WTC11 (cell line): ENCODE data around the gene PPP1R3C. TPM values are rescaled to one million over a fixed set of nuclear protein-coding genes. Genes with fewer than 3 reads are reported as not detected.

Experiments used
- ATAC-seq: fragments of 200-7000 bp; cut with Tn5 transposase; 2 replicates; pipeline ENCODE4 v1.10.0; 2021; ENCODE audit warnings: mild to moderate bottlenecking, moderate library complexity
- CTCF ChIA-PET: fragments of 300-600 bp; sonication (Branson Sonifier 250); formaldehyde crosslinking; loops from one replicate; lab custom pipeline; 2021; ENCODE audit warnings: antibody characterized with exemption; lab: Charles Lee
- POLR2A ChIA-PET: fragments of 350-600 bp; sonication (Branson Sonifier 250); formaldehyde crosslinking; loops from one replicate; lab custom pipeline; 2021; ENCODE audit warnings: antibody characterized with exemption; lab: Charles Lee
- DNase-seq: peaks from one replicate; pipeline ENCODE4 v3.0.0; 2021; ENCODE audit warnings: low spot score
- H3K27ac Mint-ChIP-seq: 2 replicates; pipeline ENCODE4 v1.8.0; 2021; ENCODE audit warnings: mixed read lengths
- H3K27me3 Mint-ChIP-seq: 2 replicates; pipeline ENCODE4 v1.8.0; 2021; ENCODE audit warnings: low read depth, mild to moderate bottlenecking, moderate library complexity, mixed read lengths
- H3K36me3 Mint-ChIP-seq: 2 replicates; pipeline ENCODE4 v1.8.0; 2021; ENCODE audit warnings: mixed read lengths
- H3K4me1 Mint-ChIP-seq: 2 replicates; pipeline ENCODE4 v1.8.0; 2022; ENCODE audit warnings: mixed read lengths
- H3K4me3 Mint-ChIP-seq: 2 replicates; pipeline ENCODE4 v1.8.0; 2021; ENCODE audit warnings: mild to moderate bottlenecking, moderate library complexity, mixed read lengths
- H3K9me3 Mint-ChIP-seq: 2 replicates; pipeline ENCODE4 v1.8.0; 2021; ENCODE audit warnings: mixed read lengths
- ATF2 ChIP-seq: sonication (generic); formaldehyde crosslinking; IDR thresholded peaks from 2 replicates; pipeline ENCODE4 v1.8.1; 2022; ENCODE audit warnings: low read depth, missing genetic modification reagents, borderline replicate concordance
- ZNF219 ChIP-seq: sonication (generic); formaldehyde crosslinking; IDR thresholded peaks from 2 replicates; pipeline ENCODE4 v1.8.0; 2023; ENCODE audit warnings: missing genetic modification reagents, mild to moderate bottlenecking, borderline replicate concordance
- ZNF396 ChIP-seq: fragments of 250-450 bp; sonication (Bioruptor Pico); IDR thresholded peaks from 2 replicates; pipeline ENCODE4 v1.8.0; 2021; ENCODE audit warnings: mild to moderate bottlenecking, moderate library complexity, borderline replicate concordance
- total RNA-seq: library from RNA; stranded (reverse); gene quantifications from 3 replicates; pipeline ENCODE4 v1.2.3, GENCODE V29; 2021
- TF ChIP-seq, protein P1 (sequence below): sonication (generic); formaldehyde crosslinking; IDR thresholded peaks from 2 replicates; pipeline ENCODE4 v1.8.1; 2022; ENCODE audit warnings: mild to moderate bottlenecking, missing genetic modification reagents, moderate library complexity, borderline replicate concordance
- TF ChIP-seq, protein P2 (sequence below): sonication (generic); formaldehyde crosslinking; IDR thresholded peaks from 2 replicates; pipeline ENCODE4 v1.8.1; 2022; ENCODE audit warnings: missing genetic modification reagents, borderline replicate concordance
- TF ChIP-seq, protein P3 (sequence below): sonication (generic); formaldehyde crosslinking; IDR thresholded peaks from 2 replicates; pipeline ENCODE4 v1.8.0; 2022; ENCODE audit warnings: mild to moderate bottlenecking, missing genetic modification reagents
- TF ChIP-seq, protein P4 (sequence below): sonication (generic); formaldehyde crosslinking; IDR thresholded peaks from 2 replicates; pipeline ENCODE4 v1.8.1; 2022; ENCODE audit warnings: mild to moderate bottlenecking, moderate library complexity, missing genetic modification reagents
- TF ChIP-seq, protein P5 (sequence below): sonication (generic); formaldehyde crosslinking; conservative IDR thresholded peaks from 2 replicates; pipeline ENCODE4 v1.8.1; 2023; ENCODE audit warnings: mild to moderate bottlenecking, low read depth, missing genetic modification reagents, moderate library complexity
- TF ChIP-seq, protein P6 (sequence below): sonication (generic); formaldehyde crosslinking; IDR thresholded peaks from 2 replicates; pipeline ENCODE4 v1.8.0; 2023; ENCODE audit warnings: missing genetic modification reagents, mild to moderate bottlenecking, borderline replicate concordance

PPP1R3C gene
- total RNA-seq, 1 experiment from 2014 or later: 1.5 TPM

GRCh38 chr10:91630625-91631024 is 2.2 kb downstream of the PPP1R3C start:
- TF ChIP-seq ATF2 (CRISPR knock-in tag) (no peak), ZNF219 (CRISPR knock-in tag) (no peak), ZNF396 (CRISPR knock-in tag) (no peak)
- TF ChIP-seq, protein P1, sequence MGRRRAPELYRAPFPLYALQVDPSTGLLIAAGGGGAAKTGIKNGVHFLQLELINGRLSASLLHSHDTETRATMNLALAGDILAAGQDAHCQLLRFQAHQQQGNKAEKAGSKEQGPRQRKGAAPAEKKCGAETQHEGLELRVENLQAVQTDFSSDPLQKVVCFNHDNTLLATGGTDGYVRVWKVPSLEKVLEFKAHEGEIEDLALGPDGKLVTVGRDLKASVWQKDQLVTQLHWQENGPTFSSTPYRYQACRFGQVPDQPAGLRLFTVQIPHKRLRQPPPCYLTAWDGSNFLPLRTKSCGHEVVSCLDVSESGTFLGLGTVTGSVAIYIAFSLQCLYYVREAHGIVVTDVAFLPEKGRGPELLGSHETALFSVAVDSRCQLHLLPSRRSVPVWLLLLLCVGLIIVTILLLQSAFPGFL (CRISPR knock-in tag): no peak
- TF ChIP-seq, protein P2, sequence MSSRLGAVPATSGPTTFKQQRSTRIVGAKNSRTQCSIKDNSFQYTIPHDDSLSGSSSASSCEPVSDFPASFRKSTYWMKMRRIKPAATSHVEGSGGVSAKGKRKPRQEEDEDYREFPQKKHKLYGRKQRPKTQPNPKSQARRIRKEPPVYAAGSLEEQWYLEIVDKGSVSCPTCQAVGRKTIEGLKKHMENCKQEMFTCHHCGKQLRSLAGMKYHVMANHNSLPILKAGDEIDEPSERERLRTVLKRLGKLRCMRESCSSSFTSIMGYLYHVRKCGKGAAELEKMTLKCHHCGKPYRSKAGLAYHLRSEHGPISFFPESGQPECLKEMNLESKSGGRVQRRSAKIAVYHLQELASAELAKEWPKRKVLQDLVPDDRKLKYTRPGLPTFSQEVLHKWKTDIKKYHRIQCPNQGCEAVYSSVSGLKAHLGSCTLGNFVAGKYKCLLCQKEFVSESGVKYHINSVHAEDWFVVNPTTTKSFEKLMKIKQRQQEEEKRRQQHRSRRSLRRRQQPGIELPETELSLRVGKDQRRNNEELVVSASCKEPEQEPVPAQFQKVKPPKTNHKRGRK: no peak
- TF ChIP-seq, protein P3, sequence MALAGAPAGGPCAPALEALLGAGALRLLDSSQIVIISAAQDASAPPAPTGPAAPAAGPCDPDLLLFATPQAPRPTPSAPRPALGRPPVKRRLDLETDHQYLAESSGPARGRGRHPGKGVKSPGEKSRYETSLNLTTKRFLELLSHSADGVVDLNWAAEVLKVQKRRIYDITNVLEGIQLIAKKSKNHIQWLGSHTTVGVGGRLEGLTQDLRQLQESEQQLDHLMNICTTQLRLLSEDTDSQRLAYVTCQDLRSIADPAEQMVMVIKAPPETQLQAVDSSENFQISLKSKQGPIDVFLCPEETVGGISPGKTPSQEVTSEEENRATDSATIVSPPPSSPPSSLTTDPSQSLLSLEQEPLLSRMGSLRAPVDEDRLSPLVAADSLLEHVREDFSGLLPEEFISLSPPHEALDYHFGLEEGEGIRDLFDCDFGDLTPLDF (CRISPR knock-in tag): no peak
- TF ChIP-seq, protein P4, sequence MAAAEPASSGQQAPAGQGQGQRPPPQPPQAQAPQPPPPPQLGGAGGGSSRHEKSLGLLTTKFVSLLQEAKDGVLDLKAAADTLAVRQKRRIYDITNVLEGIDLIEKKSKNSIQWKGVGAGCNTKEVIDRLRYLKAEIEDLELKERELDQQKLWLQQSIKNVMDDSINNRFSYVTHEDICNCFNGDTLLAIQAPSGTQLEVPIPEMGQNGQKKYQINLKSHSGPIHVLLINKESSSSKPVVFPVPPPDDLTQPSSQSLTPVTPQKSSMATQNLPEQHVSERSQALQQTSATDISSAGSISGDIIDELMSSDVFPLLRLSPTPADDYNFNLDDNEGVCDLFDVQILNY (CRISPR knock-in tag): no peak
- TF ChIP-seq, protein P5, sequence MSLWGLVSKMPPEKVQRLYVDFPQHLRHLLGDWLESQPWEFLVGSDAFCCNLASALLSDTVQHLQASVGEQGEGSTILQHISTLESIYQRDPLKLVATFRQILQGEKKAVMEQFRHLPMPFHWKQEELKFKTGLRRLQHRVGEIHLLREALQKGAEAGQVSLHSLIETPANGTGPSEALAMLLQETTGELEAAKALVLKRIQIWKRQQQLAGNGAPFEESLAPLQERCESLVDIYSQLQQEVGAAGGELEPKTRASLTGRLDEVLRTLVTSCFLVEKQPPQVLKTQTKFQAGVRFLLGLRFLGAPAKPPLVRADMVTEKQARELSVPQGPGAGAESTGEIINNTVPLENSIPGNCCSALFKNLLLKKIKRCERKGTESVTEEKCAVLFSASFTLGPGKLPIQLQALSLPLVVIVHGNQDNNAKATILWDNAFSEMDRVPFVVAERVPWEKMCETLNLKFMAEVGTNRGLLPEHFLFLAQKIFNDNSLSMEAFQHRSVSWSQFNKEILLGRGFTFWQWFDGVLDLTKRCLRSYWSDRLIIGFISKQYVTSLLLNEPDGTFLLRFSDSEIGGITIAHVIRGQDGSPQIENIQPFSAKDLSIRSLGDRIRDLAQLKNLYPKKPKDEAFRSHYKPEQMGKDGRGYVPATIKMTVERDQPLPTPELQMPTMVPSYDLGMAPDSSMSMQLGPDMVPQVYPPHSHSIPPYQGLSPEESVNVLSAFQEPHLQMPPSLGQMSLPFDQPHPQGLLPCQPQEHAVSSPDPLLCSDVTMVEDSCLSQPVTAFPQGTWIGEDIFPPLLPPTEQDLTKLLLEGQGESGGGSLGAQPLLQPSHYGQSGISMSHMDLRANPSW (CRISPR knock-in tag): no peak
- TF ChIP-seq, protein P6, sequence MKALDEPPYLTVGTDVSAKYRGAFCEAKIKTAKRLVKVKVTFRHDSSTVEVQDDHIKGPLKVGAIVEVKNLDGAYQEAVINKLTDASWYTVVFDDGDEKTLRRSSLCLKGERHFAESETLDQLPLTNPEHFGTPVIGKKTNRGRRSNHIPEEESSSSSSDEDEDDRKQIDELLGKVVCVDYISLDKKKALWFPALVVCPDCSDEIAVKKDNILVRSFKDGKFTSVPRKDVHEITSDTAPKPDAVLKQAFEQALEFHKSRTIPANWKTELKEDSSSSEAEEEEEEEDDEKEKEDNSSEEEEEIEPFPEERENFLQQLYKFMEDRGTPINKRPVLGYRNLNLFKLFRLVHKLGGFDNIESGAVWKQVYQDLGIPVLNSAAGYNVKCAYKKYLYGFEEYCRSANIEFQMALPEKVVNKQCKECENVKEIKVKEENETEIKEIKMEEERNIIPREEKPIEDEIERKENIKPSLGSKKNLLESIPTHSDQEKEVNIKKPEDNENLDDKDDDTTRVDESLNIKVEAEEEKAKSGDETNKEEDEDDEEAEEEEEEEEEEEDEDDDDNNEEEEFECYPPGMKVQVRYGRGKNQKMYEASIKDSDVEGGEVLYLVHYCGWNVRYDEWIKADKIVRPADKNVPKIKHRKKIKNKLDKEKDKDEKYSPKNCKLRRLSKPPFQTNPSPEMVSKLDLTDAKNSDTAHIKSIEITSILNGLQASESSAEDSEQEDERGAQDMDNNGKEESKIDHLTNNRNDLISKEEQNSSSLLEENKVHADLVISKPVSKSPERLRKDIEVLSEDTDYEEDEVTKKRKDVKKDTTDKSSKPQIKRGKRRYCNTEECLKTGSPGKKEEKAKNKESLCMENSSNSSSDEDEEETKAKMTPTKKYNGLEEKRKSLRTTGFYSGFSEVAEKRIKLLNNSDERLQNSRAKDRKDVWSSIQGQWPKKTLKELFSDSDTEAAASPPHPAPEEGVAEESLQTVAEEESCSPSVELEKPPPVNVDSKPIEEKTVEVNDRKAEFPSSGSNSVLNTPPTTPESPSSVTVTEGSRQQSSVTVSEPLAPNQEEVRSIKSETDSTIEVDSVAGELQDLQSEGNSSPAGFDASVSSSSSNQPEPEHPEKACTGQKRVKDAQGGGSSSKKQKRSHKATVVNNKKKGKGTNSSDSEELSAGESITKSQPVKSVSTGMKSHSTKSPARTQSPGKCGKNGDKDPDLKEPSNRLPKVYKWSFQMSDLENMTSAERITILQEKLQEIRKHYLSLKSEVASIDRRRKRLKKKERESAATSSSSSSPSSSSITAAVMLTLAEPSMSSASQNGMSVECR (CRISPR knock-in tag): no peak
- ChIA-PET CTCF (no interaction called here), POLR2A (no interaction called here)
- no peak overlapping the region for H3K27ac Mint-ChIP-seq
- peaks cover 48% of the 10 kb centered on the region for H3K27me3 Mint-ChIP-seq
- H3K9me3 Mint-ChIP-seq: no peaks in the 10 kb centered on the region
- H3K4me1 Mint-ChIP-seq: peaks cover 12% of the 10 kb centered on the region
- no peak for ATAC-seq
- H3K36me3 Mint-ChIP-seq: peaks cover 10% of the 10 kb centered on the region
- no peak overlapping the region for H3K4me3 Mint-ChIP-seq
- no peak for DNase-seq
